ENCODE measurements around the gene C15orf61. TPM values are rescaled to one million over a fixed set of nuclear protein-coding genes. Genes with fewer than 3 reads are reported as not detected.

The C15orf61 gene
- total RNA-seq, 1 donor from 2014 or later: 7.2 TPM

DNA sequence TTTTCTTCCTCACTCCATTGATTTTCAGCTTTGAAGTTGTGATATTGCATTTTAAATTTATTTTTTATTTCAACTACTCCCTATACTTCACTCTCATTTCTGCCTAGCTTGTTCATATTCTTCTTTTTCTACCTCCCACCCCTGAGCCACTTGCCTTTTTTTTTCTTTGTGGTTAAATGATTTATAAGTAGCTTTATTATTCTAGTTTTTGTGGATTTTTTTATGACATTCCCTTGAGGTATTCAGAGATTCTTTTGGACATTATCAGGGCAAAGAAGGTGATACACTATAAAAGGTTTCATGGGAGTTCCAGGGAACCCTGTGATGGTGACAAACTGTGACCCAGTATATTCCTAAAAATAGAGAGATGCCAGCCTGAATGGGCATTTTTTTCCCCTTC, 3.3 kb downstream of the C15orf61 start:
- no peak for TF ChIP-seq CTCF (IDR thresholded peaks at IDR 0.05)
- DNase-seq: no peak
- peaks cover 26% of the 10 kb centered on the region for H3K36me3 ChIP-seq
- peaks cover 35% of the 10 kb centered on the region for H3K4me1 ChIP-seq
- H3K27ac ChIP-seq: no peak overlapping the region
- ATAC-seq: no peak
- no peaks in the 10 kb centered on the region for H3K9me3 ChIP-seq
- H3K27me3 ChIP-seq (ENCODE audit: low read depth): no peaks in the 10 kb centered on the region
- no peak overlapping the region for H3K4me3 ChIP-seq
- intact Hi-C loops (cut with DNase I): no loop called here

- H3K27ac ChIP-seq: no peak overlapping the region
- no peaks in the 10 kb centered on the region for H3K27me3 ChIP-seq (ENCODE audit: low read depth)
- TF ChIP-seq CTCF (IDR thresholded peaks at IDR 0.05): no peak
- no peaks in the 10 kb centered on the region for H3K9me3 ChIP-seq
- intact Hi-C loops (cut with DNase I): no loop called here
- H3K36me3 ChIP-seq: peaks cover 26% of the 10 kb centered on the region
- DNase-seq (no peak), ATAC-seq (no peak)
- H3K4me1 ChIP-seq: peaks cover 14% of the 10 kb centered on the region
- no peak overlapping the region for H3K4me3 ChIP-seq
Observed at GRCh38 chr15:67528513-67528912, 7.6 kb downstream of the C15orf61 start.

GRCh38 chr15:67531379-67531914, 10.5 kb downstream of the C15orf61 start:
- Histone ChIP-seq H3K27me3 (ENCODE audit: low read depth) (no peaks in the 10 kb centered on the region), H3K9me3 (no peaks in the 10 kb centered on the region), H3K27ac (no peak overlapping the region), H3K4me1 (no peaks in the 10 kb centered on the region), H3K4me3 (no peak overlapping the region), H3K36me3 (peaks cover 23% of the 10 kb centered on the region)
- intact Hi-C loops (cut with DNase I): no loop called here
- DNase-seq: no peak
- TF ChIP-seq CTCF (IDR thresholded peaks at IDR 0.05): no peak
- ATAC-seq: no peak

DNA sequence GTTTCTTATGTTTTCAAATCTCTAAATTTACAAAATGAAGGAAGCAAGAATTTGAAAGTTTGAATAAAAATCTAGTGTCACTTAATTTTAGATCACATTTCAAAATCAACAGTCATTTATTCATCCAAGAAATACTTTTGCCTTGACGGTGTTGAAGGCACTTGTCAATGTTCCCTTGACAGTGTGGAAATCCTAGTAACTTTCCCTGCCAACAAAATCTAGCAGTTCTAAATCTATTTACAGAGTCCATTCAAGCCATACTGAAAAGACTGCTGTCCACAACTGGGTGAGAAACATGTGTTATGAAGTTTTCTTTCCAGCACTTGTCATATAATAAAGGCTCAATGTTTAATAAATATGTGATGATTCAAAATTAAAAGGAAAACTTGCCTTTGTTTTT, 12.9 kb downstream of the C15orf61 start:
- Histone ChIP-seq H3K9me3 (no peaks in the 10 kb centered on the region), H3K36me3 (peaks cover under 1% of the 10 kb centered on the region), H3K4me1 (no peaks in the 10 kb centered on the region), H3K4me3 (no peak overlapping the region), H3K27ac (no peak overlapping the region), H3K27me3 (ENCODE audit: low read depth) (no peaks in the 10 kb centered on the region)
- ATAC-seq (no peak), DNase-seq (no peak)
- intact Hi-C loops (cut with DNase I): no loop called here
- TF ChIP-seq CTCF (IDR thresholded peaks at IDR 0.05): no peak

DNA sequence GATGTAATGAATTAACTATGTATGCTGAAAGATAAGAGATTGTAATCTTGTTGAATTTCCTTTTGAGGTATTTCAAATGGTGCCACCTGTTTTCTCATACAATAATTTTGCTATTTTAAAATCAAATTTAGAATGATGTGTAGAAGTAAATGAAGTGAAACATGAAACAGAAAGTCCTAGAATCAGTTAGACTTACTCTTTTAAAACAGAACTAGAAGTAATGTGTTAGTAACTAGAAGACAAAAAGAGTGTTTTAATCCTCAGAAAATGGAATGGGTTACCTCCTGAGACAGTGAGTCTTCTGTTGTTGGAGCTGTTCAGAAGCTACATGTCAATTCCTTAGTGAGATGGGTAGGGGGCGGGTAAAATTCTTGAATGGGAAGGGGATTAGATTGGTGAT, 13.4 kb downstream of the C15orf61 start:
- ATAC-seq (no peak), DNase-seq (no peak)
- Histone ChIP-seq H3K9me3 (no peaks in the 10 kb centered on the region), H3K4me1 (no peaks in the 10 kb centered on the region), H3K36me3 (no peaks in the 10 kb centered on the region), H3K4me3 (no peak overlapping the region), H3K27me3 (ENCODE audit: low read depth) (no peaks in the 10 kb centered on the region), H3K27ac (no peak overlapping the region)
- no peak for TF ChIP-seq CTCF (IDR thresholded peaks at IDR 0.05)
- intact Hi-C loops (cut with DNase I): no loop called here

GRCh38 chr15:67537771-67538170, 16.8 kb downstream of the C15orf61 start:
- DNase-seq: no peak
- no peak for ATAC-seq
- Histone ChIP-seq H3K27me3 (ENCODE audit: low read depth) (no peaks in the 10 kb centered on the region), H3K36me3 (no peaks in the 10 kb centered on the region), H3K9me3 (no peaks in the 10 kb centered on the region), H3K4me1 (peaks cover 8% of the 10 kb centered on the region), H3K27ac (no peak overlapping the region), H3K4me3 (no peak overlapping the region)
- no peak for TF ChIP-seq CTCF (IDR thresholded peaks at IDR 0.05)
- intact Hi-C loops (cut with DNase I): no loop called here
